ENCODE data around the gene SSH3. TPM values are rescaled to one million over a fixed set of nuclear protein-coding genes. Genes with fewer than 3 reads are reported as not detected.

Gene SSH3
- total and polyA plus RNA-seq, 2 of the 4 experiments (the other 2 are of a cell fraction) = 7.3 to 26.7 TPM

GRCh38 chr11:67300756-67301312 lies 2.5 kb upstream of the SSH3 start:
- ATAC-seq (ENCODE audit: low read depth) (no peak), DNase-seq (no peak)
- Histone ChIP-seq H3K4ac (ENCODE audit: low read depth, low read length) (no peak overlapping the region), H2AK5ac (ENCODE audit: low read depth, low read length) (no peak overlapping the region), H2BK20ac (ENCODE audit: low read depth, low read length) (no peak overlapping the region), H3K9me1 (ENCODE audit: insufficient read depth, low read length) (peaks cover 3% of the 10 kb centered on the region), H3K27ac (ENCODE audit: insufficient read depth, low read length) (no peak overlapping the region), H3K14ac (replicated peaks; ENCODE audit: low read depth, low read length) (no peak overlapping the region), H4K20me1 (ENCODE audit: insufficient read depth, low read length) (peaks cover 4% of the 10 kb centered on the region), H3K4me3 (ENCODE audit: insufficient read depth, low read depth, low read length) (no peak overlapping the region), H4K5ac (ENCODE audit: low read depth, low read length) (no peak overlapping the region), H2BK5ac (ENCODE audit: low read depth, low read length, poor library complexity, severe bottlenecking) (no peak overlapping the region), H3K27me3 (ENCODE audit: control insufficient read depth, insufficient read depth, low read length) (no peaks in the 10 kb centered on the region), H3K4me2 (ENCODE audit: low read depth, low read length) (no peak overlapping the region), H3K4me1 (ENCODE audit: control insufficient read depth, insufficient read depth, low read length) (peaks cover 18% of the 10 kb centered on the region), H4K91ac (ENCODE audit: insufficient read depth, low read depth, low read length) (no peak overlapping the region), H2BK120ac (ENCODE audit: low read depth, low read length) (no peak overlapping the region), H3K23ac (ENCODE audit: low read depth, low read length) (no peak overlapping the region), H4K8ac (ENCODE audit: low read depth in 2 of 2, low read length in 2 of 2) (no peak overlapping the region), H2AK9ac (replicated peaks; ENCODE audit: low read depth, low read length, poor library complexity) (peak overlapping the region; percentile 28), H3K9ac (ENCODE audit: low read depth, low read length) (no peak overlapping the region), H3K9me3 (ENCODE audit: control insufficient read depth, insufficient read depth, low read length) (no peaks in the 10 kb centered on the region), H3K18ac (ENCODE audit: low read depth, low read length) (no peak overlapping the region), H2BK15ac (ENCODE audit: low read depth, low read length) (no peak overlapping the region), H3K56ac (ENCODE audit: extremely low read depth, insufficient read depth, low read length) (no peak overlapping the region), H3K36me3 (ENCODE audit: control insufficient read depth, insufficient read depth, low read length) (peaks cover 37% of the 10 kb centered on the region), H2AFZ (replicated peaks; ENCODE audit: low read length, poor library complexity) (no peak overlapping the region), H3K79me1 (ENCODE audit: low read depth in 1 of 2, low read length in 2 of 2) (peaks cover 6 to 45% of the 10 kb centered on the region in 2 experiments)
- in situ Hi-C loops (cut with MboI; ENCODE audit: low sequenced_read_pairs) = no loop called here
- TF ChIP-seq CHD1 (IDR thresholded peaks at IDR 0.05; ENCODE audit: low read depth, low read length) = no peak
- TF ChIP-seq SMC3 (IDR thresholded peaks at IDR 0.05; ENCODE audit: low read depth, low read length) = no peak
- no peak for TF ChIP-seq MXI1 (IDR thresholded peaks at IDR 0.05; ENCODE audit: borderline replicate concordance, low read depth, low read length)
- no peak for TF ChIP-seq RCOR1 (IDR thresholded peaks at IDR 0.05; ENCODE audit: insufficient replicate concordance, low read length)
- no TSS peak for BruUV-seq (replicated peaks)
- CTCF ChIA-PET = no interaction called here
- WGBS, 2 experiments (ENCODE audit: extremely low coverage in 2 of 2, insufficient read length in 1 of 2) = 92% methylated on average over 15 of the region's 22 CpGs; no CpG with 5 or more reads in 1 of the 2 experiments
- intact Hi-C loops (cut with micrococcal nuclease) = no loop called here
- dilution Hi-C loops (cut with HindIII; ENCODE audit: low sequenced_read_pairs, unreplicated experiment) = no loop called here
- POLR2A ChIA-PET (ENCODE audit: unreplicated experiment) = no interaction called here
